Activated CD8-positive, alpha-beta memory T cell treated with anti-CD3 and anti-CD28 coated beads for 48 hours (primary cell): ENCODE data around the gene IPO4.
A peak's percentile ranks its signal among the peaks of the same experiment; 100 is the strongest.

ENCODE experiments used
- DNase-seq, 3 experiments: peaks; one replicate each; pipeline ENCODE4 v3.0.0-alpha.2; 2020; ENCODE audit warnings: low read depth in 2 of 3, low spot score in 2 of 3

Gene IPO4

GRCh38 chr14:24147761-24148428, 40.7 kb downstream of the IPO4 start:
- no peak for DNase-seq

- DNase-seq, result peak; percentile 82 to 93 (median 84)
Measured at GRCh38 chr14:24146978-24147760, 41.4 kb downstream of the IPO4 start, which contains the start of gene RNF31. Gene RNF31 (plus strand): TSS chr14:24147498. CDS start chr14:24147699, 201 bp downstream.

- DNase-seq, result peak; percentile 74 to 88 (median 80)
Measured at GRCh38 chr14:24146453-24146977, 42.1 kb downstream of the IPO4 start, which contains the start of gene PSME2. Gene PSME2 (minus strand): TSS chr14:24146610. CDS start chr14:24146581, 29 bp downstream.

- no peak for DNase-seq
Measured at GRCh38 chr14:24145690-24146452, 42.7 kb downstream of the IPO4 start.

- DNase-seq, result no peak
Measured at GRCh38 chr14:24145219-24145618, 43.4 kb downstream of the IPO4 start.

- no peak for DNase-seq
Measured at GRCh38 chr14:24144451-24144850, 44.2 kb downstream of the IPO4 start.

- DNase-seq, result no peak
Measured at GRCh38 chr14:24143511-24143910, 45.1 kb downstream of the IPO4 start.

- DNase-seq, result peak; percentile 97 to 98 (median 97)
Measured at GRCh38 chr14:24141097-24141880, 47.3 kb downstream of the IPO4 start, which contains the start of gene EMC9. Gene EMC9 (minus strand): TSS chr14:24141591. CDS start chr14:24141304, 287 bp downstream.

- no peak for DNase-seq
Measured at GRCh38 chr14:24139272-24139934, 49.2 kb downstream of the IPO4 start.

- DNase-seq, result no peak
Measured at GRCh38 chr14:24138396-24139271, 50.0 kb downstream of the IPO4 start.

GRCh38 chr14:24137529-24138395, 50.9 kb downstream of the IPO4 start:
- DNase-seq, result no peak

- DNase-seq, result no peak
Measured at GRCh38 chr14:24136684-24137528, 51.7 kb downstream of the IPO4 start.

- peak; percentile 87 to 92 (median 88) for DNase-seq
Measured at GRCh38 chr14:24135834-24136683, 52.6 kb downstream of the IPO4 start, which contains the start of gene PSME1. Gene PSME1 (plus strand): TSS chr14:24136194. CDS start chr14:24136263, 69 bp downstream.

GRCh38 chr14:24135584-24135833, 53.1 kb downstream of the IPO4 start:
- DNase-seq, result no peak

- no peak for DNase-seq
Measured at GRCh38 chr14:24133735-24134134, 54.9 kb downstream of the IPO4 start.

- DNase-seq, result no peak
Measured at GRCh38 chr14:24132976-24133375, 55.6 kb downstream of the IPO4 start.
